ENCODE data around the gene FAM234B.

Gene FAM234B

GRCh38 chr12:13094367-13094766, 50.2 kb downstream of the FAM234B start:
- no peak for DNase-seq

- DNase-seq, result no peak
Measured at GRCh38 chr12:13095266-13095995, 51.2 kb downstream of the FAM234B start.

- no peak for DNase-seq
Measured at GRCh38 chr12:13097491-13098011, 53.4 kb downstream of the FAM234B start.

GRCh38 chr12:13099066-13099843, 55.1 kb downstream of the FAM234B start:
- DNase-seq, result no peak

GRCh38 chr12:13099844-13100604, 55.8 kb downstream of the FAM234B start:
- no peak for DNase-seq

GRCh38 chr12:13100605-13100881, 56.4 kb downstream of the FAM234B start:
- peak; percentile 40 for DNase-seq

- DNase-seq, result peak; percentile 42
Measured at GRCh38 chr12:13100882-13101769, 56.9 kb downstream of the FAM234B start.

GRCh38 chr12:13101821-13102375, 57.7 kb downstream of the FAM234B start:
- no peak for DNase-seq

GRCh38 chr12:13102461-13103195, 58.4 kb downstream of the FAM234B start:
- no peak for DNase-seq

GRCh38 chr12:13103391-13104033, 59.3 kb downstream of the FAM234B start, which contains the start of gene GSG1:
GSG1 (minus strand) TSS chr12:13103667; CDS start chr12:13103512, 155 bp downstream.
- DNase-seq, result no peak

- DNase-seq, result no peak
Measured at GRCh38 chr12:13104409-13104808, 60.2 kb downstream of the FAM234B start.

- DNase-seq, result no peak
Measured at GRCh38 chr12:13105781-13106180, 61.6 kb downstream of the FAM234B start.

GRCh38 chr12:13106666-13107065, 62.5 kb downstream of the FAM234B start:
- no peak for DNase-seq

GRCh38 chr12:13112968-13113367, 68.8 kb downstream of the FAM234B start:
- no peak for DNase-seq

- DNase-seq, result no peak
Measured at GRCh38 chr12:13114251-13115052, 70.3 kb downstream of the FAM234B start.

- no peak for DNase-seq
Measured at GRCh38 chr12:13116259-13116658, 72.1 kb downstream of the FAM234B start.

GRCh38 chr12:13117029-13117428, 72.8 kb downstream of the FAM234B start:
- no peak for DNase-seq

- DNase-seq, result no peak
Measured at GRCh38 chr12:13119826-13120225, 75.6 kb downstream of the FAM234B start.

- no peak for DNase-seq
Measured at GRCh38 chr12:13120413-13120812, 76.2 kb downstream of the FAM234B start.

- no peak for DNase-seq
Measured at GRCh38 chr12:13121568-13121967, 77.4 kb downstream of the FAM234B start.
